Measurements from ENCODE around the gene GDF7.

DNA sequence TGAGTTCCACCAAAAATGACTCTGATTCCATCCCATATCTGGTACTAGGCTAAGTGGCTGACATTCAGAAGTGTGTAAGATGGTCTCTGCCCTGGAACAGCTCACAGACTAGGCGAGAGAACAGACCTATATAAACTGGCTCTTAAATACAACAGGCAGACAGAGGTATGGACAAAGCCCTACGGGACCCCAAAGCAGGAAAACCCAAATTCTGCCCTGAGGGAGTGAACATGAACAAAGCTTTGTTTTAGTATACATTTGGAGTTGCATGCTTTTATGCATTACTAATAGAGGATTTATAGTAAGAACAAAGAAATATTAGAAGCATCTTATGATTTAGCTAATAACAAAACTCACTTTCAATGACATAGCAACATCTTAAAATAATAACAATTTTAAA is 25.1 kb downstream of the GDF7 start:
- no peak for TF ChIP-seq CTCF (IDR thresholded peaks at IDR 0.05)
- no peak for TF ChIP-seq POLR2A (IDR thresholded peaks at IDR 0.05)
